ENCODE results near the gene ASB10. TPM values are rescaled to one million over a fixed set of nuclear protein-coding genes. Genes with fewer than 3 reads are reported as not detected.

Gene ASB10
- total RNA-seq, 1 donor from 2014 or later: not detected

DNA sequence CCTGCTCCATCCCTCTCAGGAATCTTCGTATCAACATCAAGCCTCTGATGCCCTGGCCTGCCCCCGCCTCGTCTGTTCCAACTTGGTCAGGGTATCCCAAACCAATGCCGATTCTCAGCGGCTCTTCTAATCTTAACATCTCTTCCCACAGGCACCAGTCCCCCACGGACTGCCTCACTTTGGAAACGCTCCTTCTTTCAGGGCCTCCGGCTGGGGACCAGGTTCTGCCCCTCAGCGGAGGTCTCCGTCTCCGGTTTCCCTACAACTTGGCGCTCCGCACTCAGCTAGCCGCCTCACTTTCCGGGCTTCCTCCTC is 39.5 kb upstream of the ASB10 start:
- peaks cover 4% of the 10 kb centered on the region for H3K36me3 ChIP-seq (ENCODE audit: control insufficient read depth, insufficient read depth, low read length)
- DNase-seq (ENCODE audit: low read depth): no peak
- H3K27me3 ChIP-seq (ENCODE audit: control insufficient read depth, insufficient read depth, low read length): no peaks in the 10 kb centered on the region
- H3K4me3 ChIP-seq (ENCODE audit: low read depth, low read length): peak overlapping the region; percentile 95
- TF ChIP-seq, protein P1, sequence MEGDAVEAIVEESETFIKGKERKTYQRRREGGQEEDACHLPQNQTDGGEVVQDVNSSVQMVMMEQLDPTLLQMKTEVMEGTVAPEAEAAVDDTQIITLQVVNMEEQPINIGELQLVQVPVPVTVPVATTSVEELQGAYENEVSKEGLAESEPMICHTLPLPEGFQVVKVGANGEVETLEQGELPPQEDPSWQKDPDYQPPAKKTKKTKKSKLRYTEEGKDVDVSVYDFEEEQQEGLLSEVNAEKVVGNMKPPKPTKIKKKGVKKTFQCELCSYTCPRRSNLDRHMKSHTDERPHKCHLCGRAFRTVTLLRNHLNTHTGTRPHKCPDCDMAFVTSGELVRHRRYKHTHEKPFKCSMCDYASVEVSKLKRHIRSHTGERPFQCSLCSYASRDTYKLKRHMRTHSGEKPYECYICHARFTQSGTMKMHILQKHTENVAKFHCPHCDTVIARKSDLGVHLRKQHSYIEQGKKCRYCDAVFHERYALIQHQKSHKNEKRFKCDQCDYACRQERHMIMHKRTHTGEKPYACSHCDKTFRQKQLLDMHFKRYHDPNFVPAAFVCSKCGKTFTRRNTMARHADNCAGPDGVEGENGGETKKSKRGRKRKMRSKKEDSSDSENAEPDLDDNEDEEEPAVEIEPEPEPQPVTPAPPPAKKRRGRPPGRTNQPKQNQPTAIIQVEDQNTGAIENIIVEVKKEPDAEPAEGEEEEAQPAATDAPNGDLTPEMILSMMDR (IDR thresholded peaks at IDR 0.05; ENCODE audit: insufficient read depth, low read length, poor library complexity, severe bottlenecking): no peak

- no peak for DNase-seq (ENCODE audit: low read depth)
- TF ChIP-seq, protein P1 (IDR thresholded peaks at IDR 0.05; ENCODE audit: insufficient read depth, low read length, poor library complexity, severe bottlenecking): no peak
- peak overlapping the region; percentile 95 for H3K4me3 ChIP-seq (ENCODE audit: low read depth, low read length)
- peaks cover 4% of the 10 kb centered on the region for H3K36me3 ChIP-seq (ENCODE audit: control insufficient read depth, insufficient read depth, low read length)
- no peaks in the 10 kb centered on the region for H3K27me3 ChIP-seq (ENCODE audit: control insufficient read depth, insufficient read depth, low read length)
These were observed 39.0 kb upstream of the ASB10 start for GRCh38 chr7:151225948-151226510.

DNA sequence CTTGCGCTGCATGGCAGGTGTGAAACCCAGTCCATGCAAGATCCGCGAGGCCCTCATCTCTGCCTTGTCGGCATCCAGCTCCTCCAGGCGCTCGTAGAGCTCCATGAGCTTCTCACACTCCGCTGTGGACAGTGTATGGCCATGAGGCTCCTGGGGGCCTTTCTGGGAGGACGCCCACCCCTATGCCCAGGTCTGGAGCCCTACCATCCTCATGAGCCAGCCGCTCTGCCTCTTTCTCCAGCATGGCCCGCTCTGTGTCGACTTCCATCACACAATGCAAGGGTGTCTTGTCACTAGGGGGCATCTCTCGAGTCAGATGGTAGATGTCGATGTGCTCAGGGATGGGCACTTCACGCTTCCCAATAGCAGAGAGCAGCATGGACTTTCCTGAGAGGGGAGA is 36.7 kb upstream of the ASB10 start:
- H3K4me3 ChIP-seq (ENCODE audit: low read depth, low read length): no peak overlapping the region
- no peak for DNase-seq (ENCODE audit: low read depth)
- H3K36me3 ChIP-seq (ENCODE audit: control insufficient read depth, insufficient read depth, low read length): peaks cover 4% of the 10 kb centered on the region
- TF ChIP-seq, protein P1 (IDR thresholded peaks at IDR 0.05; ENCODE audit: insufficient read depth, low read length, poor library complexity, severe bottlenecking): no peak
- no peaks in the 10 kb centered on the region for H3K27me3 ChIP-seq (ENCODE audit: control insufficient read depth, insufficient read depth, low read length)

- Histone ChIP-seq H3K4me3 (ENCODE audit: low read depth, low read length) (no peak overlapping the region), H3K36me3 (ENCODE audit: control insufficient read depth, insufficient read depth, low read length) (peaks cover 3% of the 10 kb centered on the region), H3K27me3 (ENCODE audit: control insufficient read depth, insufficient read depth, low read length) (no peaks in the 10 kb centered on the region)
- TF ChIP-seq, protein P1 (IDR thresholded peaks at IDR 0.05; ENCODE audit: insufficient read depth, low read length, poor library complexity, severe bottlenecking): no peak
- no peak for DNase-seq (ENCODE audit: low read depth)
These were observed 31.1 kb upstream of the ASB10 start for GRCh38 chr7:151218170-151218569.

DNA sequence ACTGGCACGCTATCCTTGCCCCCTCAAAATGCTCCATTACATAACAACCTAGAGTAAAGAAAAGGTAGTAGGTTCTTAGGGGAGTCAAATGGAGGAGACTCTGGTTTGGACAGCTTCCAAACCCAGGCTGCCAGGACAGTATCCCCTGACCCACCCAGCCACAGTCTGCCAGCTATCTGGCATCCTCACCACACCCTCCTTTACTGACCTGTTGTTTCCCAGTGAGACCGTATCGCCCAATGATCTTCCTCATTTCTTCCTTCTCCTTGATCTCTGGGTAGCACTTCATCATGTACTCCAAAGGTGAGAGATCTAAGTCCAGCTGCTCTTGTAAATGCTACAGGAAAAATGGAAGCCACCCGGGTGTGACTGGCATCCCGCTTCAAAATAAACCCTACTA is 28.3 kb upstream of the ASB10 start:
- TF ChIP-seq, protein P1 (IDR thresholded peaks at IDR 0.05; ENCODE audit: insufficient read depth, low read length, poor library complexity, severe bottlenecking): no peak
- no peak overlapping the region for H3K4me3 ChIP-seq (ENCODE audit: low read depth, low read length)
- H3K27me3 ChIP-seq (ENCODE audit: control insufficient read depth, insufficient read depth, low read length): no peaks in the 10 kb centered on the region
- peaks cover 3% of the 10 kb centered on the region for H3K36me3 ChIP-seq (ENCODE audit: control insufficient read depth, insufficient read depth, low read length)
- DNase-seq (ENCODE audit: low read depth): no peak

DNA sequence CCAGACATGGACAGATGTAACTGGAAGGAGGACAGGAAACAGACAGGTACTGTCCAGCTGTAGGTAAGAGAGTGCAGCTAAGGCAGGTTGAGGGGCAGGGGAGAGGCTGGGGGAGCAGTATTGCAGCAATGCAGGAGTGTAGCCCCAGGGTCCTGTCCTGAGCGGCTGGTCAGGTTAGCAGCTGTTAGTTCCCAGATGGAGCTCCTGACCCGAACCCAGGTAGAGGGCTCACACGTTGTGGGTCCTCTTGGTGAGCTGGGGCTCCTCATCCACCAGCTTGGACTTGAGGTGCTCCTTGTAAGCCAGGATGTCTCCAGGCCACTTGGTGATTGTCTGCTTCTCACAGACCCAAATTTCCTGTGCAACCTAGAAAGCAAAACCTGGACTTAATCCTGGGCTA is 26.8 kb upstream of the ASB10 start:
- TF ChIP-seq, protein P1 (IDR thresholded peaks at IDR 0.05; ENCODE audit: insufficient read depth, low read length, poor library complexity, severe bottlenecking): no peak
- DNase-seq (ENCODE audit: low read depth): no peak
- no peak overlapping the region for H3K4me3 ChIP-seq (ENCODE audit: low read depth, low read length)
- peaks cover 3% of the 10 kb centered on the region for H3K36me3 ChIP-seq (ENCODE audit: control insufficient read depth, insufficient read depth, low read length)
- no peaks in the 10 kb centered on the region for H3K27me3 ChIP-seq (ENCODE audit: control insufficient read depth, insufficient read depth, low read length)
